GM12864 (cell line): Measurements from ENCODE around the gene CDH2.

Experiments used
- DNase-seq: peaks from one replicate; pipeline ENCODE4 v3.0.0-alpha.2; 2011; ENCODE audit warnings: low read depth
- H3K4me3 ChIP-seq: 2 replicates; pipeline ENCODE4 v1.5.1; 2011; ENCODE audit warnings: mild to moderate bottlenecking, low read depth, low read length, control low read depth
- TF ChIP-seq, protein P1 (sequence below): IDR thresholded peaks from 2 replicates; pipeline ENCODE4 v1.5.1; 2011; ENCODE audit warnings: low read depth, mild to moderate bottlenecking, moderate library complexity, low read length, control low read depth, inconsistent platforms; ENCODE audit errors: missing control alignments

Gene CDH2

DNA sequence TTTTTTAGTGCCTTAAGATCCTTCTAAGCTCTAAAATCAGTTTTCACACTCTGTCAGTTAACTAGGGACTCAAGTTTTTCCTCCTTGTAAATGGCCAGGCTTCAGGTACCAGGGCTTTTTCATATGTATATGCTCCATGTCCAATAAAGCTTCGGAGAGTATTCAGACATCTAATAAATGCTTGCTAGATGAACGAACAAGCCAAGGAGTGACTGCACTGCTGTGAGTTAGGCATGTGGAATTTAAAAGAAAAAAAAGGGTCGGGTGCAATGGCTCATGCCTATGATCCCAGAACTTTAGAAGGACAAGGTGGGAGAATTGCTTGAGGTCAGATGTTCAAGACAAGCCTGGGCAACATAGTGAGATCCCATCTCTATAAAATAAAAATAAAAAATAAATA is 81.9 kb downstream of the CDH2 start:
- no peak overlapping the region for H3K4me3 ChIP-seq
- TF ChIP-seq, protein P1, sequence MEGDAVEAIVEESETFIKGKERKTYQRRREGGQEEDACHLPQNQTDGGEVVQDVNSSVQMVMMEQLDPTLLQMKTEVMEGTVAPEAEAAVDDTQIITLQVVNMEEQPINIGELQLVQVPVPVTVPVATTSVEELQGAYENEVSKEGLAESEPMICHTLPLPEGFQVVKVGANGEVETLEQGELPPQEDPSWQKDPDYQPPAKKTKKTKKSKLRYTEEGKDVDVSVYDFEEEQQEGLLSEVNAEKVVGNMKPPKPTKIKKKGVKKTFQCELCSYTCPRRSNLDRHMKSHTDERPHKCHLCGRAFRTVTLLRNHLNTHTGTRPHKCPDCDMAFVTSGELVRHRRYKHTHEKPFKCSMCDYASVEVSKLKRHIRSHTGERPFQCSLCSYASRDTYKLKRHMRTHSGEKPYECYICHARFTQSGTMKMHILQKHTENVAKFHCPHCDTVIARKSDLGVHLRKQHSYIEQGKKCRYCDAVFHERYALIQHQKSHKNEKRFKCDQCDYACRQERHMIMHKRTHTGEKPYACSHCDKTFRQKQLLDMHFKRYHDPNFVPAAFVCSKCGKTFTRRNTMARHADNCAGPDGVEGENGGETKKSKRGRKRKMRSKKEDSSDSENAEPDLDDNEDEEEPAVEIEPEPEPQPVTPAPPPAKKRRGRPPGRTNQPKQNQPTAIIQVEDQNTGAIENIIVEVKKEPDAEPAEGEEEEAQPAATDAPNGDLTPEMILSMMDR, result no peak
- DNase-seq, result no peak

DNA sequence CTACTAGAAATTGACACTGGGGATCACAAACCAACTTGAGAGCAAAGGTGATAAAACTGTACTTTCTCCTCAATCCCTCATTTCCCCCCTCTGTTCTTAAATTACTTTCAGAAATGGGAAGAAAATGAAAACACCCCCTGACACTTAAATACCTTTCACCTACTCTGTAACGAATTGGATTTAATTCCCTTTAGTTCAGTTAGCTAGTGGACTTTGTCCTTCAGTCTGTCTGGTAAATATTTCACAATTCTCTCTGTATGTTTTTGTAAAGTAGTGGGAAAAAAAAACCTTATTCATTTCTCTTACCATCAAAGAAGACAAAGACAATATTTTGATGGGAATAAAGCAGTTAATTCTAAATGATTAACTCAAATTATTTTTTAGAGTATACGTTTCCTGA is 85.7 kb downstream of the CDH2 start:
- DNase-seq, result no peak
- TF ChIP-seq, protein P1, result no peak
- H3K4me3 ChIP-seq, result no peak overlapping the region

DNA sequence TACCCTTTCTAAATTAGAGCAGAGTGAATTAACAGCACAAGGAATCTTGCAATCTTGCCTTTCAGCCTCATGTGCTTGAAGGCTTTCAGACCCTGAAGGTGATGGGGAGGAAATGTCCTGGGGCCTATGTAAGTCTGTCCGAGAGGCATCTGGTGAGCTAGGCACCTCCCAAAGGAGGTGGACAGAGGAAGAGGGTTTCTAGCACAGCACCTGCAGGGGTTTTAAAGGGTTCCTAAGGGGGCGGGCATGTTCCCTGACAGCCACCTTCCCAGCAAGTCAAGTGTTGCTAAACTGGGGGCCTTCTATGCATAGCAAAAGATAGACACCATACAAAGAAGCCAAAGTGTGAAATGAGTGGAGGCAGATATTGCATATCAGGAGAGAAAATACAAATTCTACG is 88.5 kb downstream of the CDH2 start:
- DNase-seq, result no peak
- no peak overlapping the region for H3K4me3 ChIP-seq
- TF ChIP-seq, protein P1, result no peak

- no peak for DNase-seq
- TF ChIP-seq, protein P1, result no peak
- H3K4me3 ChIP-seq, result no peak overlapping the region
These were observed 90.0 kb downstream of the CDH2 start for GRCh38 chr18:28086670-28087552.

DNA sequence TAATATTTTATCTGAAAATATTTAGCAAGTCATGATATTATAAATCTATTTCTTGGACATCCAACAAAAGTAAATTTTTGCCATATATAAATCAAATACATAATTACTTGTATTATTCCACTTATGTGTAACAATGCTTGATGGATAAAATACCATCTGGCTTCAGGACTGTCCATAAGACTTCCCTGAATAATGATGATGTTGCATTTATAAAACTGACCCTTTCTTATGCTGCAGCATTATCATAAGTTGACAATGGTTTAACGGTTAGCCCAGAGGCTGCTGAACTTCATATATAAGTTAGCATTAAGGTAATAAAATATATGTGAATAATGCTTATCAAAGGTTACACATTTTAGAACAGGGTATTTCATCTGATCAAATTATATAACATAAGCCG is 95.4 kb downstream of the CDH2 start:
- no peak for DNase-seq
- H3K4me3 ChIP-seq, result no peak overlapping the region
- TF ChIP-seq, protein P1, result no peak

DNA sequence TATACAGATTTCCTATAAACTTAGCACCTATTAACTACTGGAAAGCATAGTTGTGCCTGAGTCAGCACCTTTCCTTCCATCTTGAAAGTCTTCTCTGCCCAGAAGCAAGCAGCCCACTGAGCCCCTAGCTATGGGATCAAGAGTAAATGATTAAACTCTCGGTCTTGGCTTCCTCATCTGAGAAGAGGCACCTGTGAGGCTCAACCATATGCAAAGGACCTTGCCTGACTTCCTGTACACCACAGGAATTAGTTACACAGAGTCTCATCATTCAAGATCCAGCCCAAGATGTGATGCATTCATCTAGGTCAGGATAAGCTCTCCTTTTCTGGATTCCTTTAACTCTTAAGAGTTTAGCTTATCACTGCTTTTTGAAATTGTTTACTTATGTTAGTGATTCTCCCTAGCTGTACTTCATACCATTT is 96.0 kb downstream of the CDH2 start:
- no peak for DNase-seq
- no peak overlapping the region for H3K4me3 ChIP-seq
- TF ChIP-seq, protein P1, result no peak

DNA sequence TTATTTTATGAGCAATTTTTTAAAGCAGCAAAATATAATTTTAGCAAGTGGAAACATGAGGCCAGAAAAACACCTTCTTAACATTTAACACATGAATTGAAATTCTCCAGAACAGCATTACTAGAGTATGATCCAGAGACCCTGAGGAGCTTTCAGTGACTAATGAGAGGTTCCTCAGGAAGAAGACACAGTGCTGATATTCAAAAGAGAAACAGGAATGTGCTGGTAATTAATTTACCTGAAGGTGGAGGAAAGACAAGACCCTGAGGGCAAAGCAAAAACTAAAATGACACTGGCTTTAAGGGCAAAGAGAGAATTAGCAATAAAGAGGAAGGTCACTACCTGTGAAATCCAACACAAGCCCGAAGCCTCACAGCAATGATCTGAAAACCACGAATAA is 97.0 kb downstream of the CDH2 start:
- DNase-seq, result no peak
- no peak overlapping the region for H3K4me3 ChIP-seq
- TF ChIP-seq, protein P1, result no peak
